ENCODE data around the gene IRF2BPL. TPM values are rescaled to one million over a fixed set of nuclear protein-coding genes. Genes with fewer than 3 reads are reported as not detected.

Gene IRF2BPL
- total and polyA plus RNA-seq, 2 of the 8 experiments (the other 6 are each of a cell fraction or from before 2014, with no cell fraction given), result 18.8 to 57.0 TPM

DNA sequence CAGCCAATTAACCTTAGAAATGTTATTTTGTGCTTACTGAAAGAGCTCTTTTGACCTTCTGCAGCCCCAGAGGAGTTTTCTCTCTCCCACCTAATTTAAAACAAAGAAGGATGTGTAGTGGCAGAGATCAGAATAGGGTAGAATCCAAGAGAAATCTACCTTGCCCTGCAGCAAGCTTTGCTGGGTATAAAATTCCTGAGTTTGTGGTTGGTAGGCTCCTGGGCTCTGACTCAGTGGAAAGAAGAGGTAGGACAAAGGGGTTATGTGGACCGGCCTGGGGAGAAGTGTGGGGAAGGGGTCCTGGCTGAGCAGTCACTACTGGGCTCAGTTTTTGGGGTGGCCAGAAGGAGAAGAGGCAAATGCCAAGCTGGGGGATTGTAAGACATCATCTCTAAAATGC, 46.8 kb downstream of the IRF2BPL start (continued):
- TF ChIP-seq, protein P1, sequence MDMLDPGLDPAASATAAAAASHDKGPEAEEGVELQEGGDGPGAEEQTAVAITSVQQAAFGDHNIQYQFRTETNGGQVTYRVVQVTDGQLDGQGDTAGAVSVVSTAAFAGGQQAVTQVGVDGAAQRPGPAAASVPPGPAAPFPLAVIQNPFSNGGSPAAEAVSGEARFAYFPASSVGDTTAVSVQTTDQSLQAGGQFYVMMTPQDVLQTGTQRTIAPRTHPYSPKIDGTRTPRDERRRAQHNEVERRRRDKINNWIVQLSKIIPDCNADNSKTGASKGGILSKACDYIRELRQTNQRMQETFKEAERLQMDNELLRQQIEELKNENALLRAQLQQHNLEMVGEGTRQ (IDR thresholded peaks at IDR 0.05; ENCODE audit: low read length), result no peak
- no peak for TF ChIP-seq GABPA (IDR thresholded peaks at IDR 0.05; ENCODE audit: borderline replicate concordance, insufficient read depth, low read length)
- no peak for TF ChIP-seq HDAC6 (IDR thresholded peaks at IDR 0.05; ENCODE audit: low read depth, low read length)
- no peak for TF ChIP-seq RNF2 (IDR thresholded peaks at IDR 0.05; ENCODE audit: borderline replicate concordance, low read depth, low read length, missing control alignments, poor library complexity, severe bottlenecking)
